ENCODE measurements around the gene PHTF2. TPM values are rescaled to one million over a fixed set of nuclear protein-coding genes. Genes with fewer than 3 reads are reported as not detected.

PHTF2 gene
- total and polyA plus RNA-seq, 2 donors (not counting 3 experiments of a cell fraction or from before 2014, with no cell fraction given): 13.3 to 21.4 TPM

DNA sequence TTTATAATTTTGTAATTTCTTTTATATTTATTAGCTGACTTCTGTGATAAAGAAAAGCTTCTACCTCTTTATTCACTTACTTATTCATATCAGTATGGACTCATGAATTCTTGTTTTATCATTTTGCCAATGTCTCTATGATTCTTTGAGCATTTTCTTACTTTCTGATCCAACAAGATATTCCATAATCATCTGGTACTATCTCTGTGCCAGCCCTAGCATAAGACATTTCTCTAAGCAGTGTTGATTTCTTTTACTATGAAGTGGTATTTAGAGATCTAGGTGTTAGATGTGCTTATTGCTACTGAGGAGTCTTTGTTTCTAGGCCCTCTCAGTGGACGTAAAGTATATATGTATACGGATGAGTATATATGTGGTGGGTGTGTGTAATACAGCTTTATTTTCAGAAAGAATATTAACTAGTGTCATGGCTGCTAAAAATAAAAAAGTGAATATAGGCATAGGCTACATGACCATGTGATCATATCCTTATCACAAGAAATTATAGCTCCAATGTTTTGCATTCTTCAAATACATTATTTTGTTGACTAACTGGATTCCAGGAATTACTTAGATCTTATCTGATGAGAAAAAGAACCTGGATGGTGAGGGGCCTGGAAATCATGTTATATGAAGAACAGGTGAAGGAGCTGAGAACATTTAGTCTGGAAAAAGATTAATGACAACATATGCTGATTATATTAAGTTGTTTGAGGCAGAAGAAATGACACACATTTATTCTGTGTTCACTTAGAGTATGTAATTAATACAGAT lies 13.1 kb downstream of the PHTF2 start:
- FAIRE-seq (no peak), DNase-seq (ENCODE audit: low read depth, low spot score) (peak; percentile 43)
- BruUV-seq (replicated peaks): TSS peak; percentile 12
- no peaks in the 10 kb centered on the region for H3K27me3 ChIP-seq (ENCODE audit: control insufficient read depth in 2 of 2, insufficient read depth in 2 of 2, low read length in 2 of 2)
- no peaks in the 10 kb centered on the region for H3K36me3 ChIP-seq (ENCODE audit: control insufficient read depth in 2 of 2, extremely low read depth in 1 of 2, insufficient read depth in 2 of 2, low read length in 2 of 2)
- dilution Hi-C loops (cut with MboI; ENCODE audit: extremely low pct_ligation_motif_present, low sequenced_read_pairs): no loop called here
- no peaks in the 10 kb centered on the region for H3K9me1 ChIP-seq (replicated peaks; ENCODE audit: control insufficient read depth, extremely low read depth, insufficient read depth, low read length)
- peak overlapping the region; percentile 55 for H3K27ac ChIP-seq (ENCODE audit: insufficient read depth, low read depth, low read length)
- H4K20me1 ChIP-seq (replicated peaks; ENCODE audit: control insufficient read depth, extremely low read depth, insufficient read depth, low read length): no peaks in the 10 kb centered on the region
- TF ChIP-seq POLR2AphosphoS5 (IDR thresholded peaks at IDR 0.05; ENCODE audit: insufficient read depth, low read depth, low read length): no peak
- TF ChIP-seq, protein P1, sequence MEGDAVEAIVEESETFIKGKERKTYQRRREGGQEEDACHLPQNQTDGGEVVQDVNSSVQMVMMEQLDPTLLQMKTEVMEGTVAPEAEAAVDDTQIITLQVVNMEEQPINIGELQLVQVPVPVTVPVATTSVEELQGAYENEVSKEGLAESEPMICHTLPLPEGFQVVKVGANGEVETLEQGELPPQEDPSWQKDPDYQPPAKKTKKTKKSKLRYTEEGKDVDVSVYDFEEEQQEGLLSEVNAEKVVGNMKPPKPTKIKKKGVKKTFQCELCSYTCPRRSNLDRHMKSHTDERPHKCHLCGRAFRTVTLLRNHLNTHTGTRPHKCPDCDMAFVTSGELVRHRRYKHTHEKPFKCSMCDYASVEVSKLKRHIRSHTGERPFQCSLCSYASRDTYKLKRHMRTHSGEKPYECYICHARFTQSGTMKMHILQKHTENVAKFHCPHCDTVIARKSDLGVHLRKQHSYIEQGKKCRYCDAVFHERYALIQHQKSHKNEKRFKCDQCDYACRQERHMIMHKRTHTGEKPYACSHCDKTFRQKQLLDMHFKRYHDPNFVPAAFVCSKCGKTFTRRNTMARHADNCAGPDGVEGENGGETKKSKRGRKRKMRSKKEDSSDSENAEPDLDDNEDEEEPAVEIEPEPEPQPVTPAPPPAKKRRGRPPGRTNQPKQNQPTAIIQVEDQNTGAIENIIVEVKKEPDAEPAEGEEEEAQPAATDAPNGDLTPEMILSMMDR (IDR thresholded peaks at IDR 0.05; ENCODE audit: extremely low read depth in 1 of 2, insufficient read depth in 1 of 2, low read depth in 1 of 2, low read length in 2 of 2): no peak
- no peak for TF ChIP-seq EZH2 (IDR thresholded peaks at IDR 0.05; ENCODE audit: borderline replicate concordance, low read depth, low read length, severe bottlenecking)
- TF ChIP-seq, protein P2, sequence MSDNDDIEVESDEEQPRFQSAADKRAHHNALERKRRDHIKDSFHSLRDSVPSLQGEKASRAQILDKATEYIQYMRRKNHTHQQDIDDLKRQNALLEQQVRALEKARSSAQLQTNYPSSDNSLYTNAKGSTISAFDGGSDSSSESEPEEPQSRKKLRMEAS (IDR thresholded peaks at IDR 0.05; ENCODE audit: insufficient read depth, insufficient read length): no peak
- no peak for TF ChIP-seq MYC (IDR thresholded peaks at IDR 0.05; ENCODE audit: low read depth, low read length)
- TF ChIP-seq POLR2A (IDR thresholded peaks at IDR 0.05; ENCODE audit: low read depth, low read length): no peak
- peak; percentile 1 for TF ChIP-seq JUN (IDR thresholded peaks at IDR 0.05; ENCODE audit: borderline replicate concordance, insufficient read depth, insufficient read length, low read depth)
- TF ChIP-seq FOS (IDR thresholded peaks at IDR 0.05; ENCODE audit: borderline replicate concordance, insufficient read depth, low read length): no peak
- H3K4me2 ChIP-seq (ENCODE audit: insufficient read depth, low read length): peak overlapping the region; percentile 62
- H3K9ac ChIP-seq (replicated peaks; ENCODE audit: extremely low read depth, insufficient read depth, low read length): no peak overlapping the region
- H3K9me3 ChIP-seq (replicated peaks; ENCODE audit: control insufficient read depth, insufficient read depth, low read length): no peaks in the 10 kb centered on the region
- POLR2A ChIA-PET: interaction anchor here (0.5 to 1.9 kb wide), 2 partner anchors 13 to 50 kb away, joined by 4 read pairs; partner anchors contain the start of genes PHTF2 and TMEM60
- no peak overlapping the region for H2AFZ ChIP-seq (ENCODE audit: low read depth, low read length)
- H3K4me3 ChIP-seq (replicated peaks in 1 of 3; ENCODE audit: insufficient read depth in 1 of 3, low read depth in 1 of 3, low read length in 3 of 3): no peak overlapping the region
- CTCF ChIA-PET: interaction anchor here (0.9 to 1.4 kb wide), 8 partner anchors 9 to 160 kb away, joined by 3 to 6 read pairs (median 3); partner anchors contain the start of genes PHTF2 and TMEM60
- H3K4me1 ChIP-seq (ENCODE audit: control insufficient read depth, extremely low read depth, insufficient read depth, low read length): peaks cover 9% of the 10 kb centered on the region
- peaks cover 44% of the 10 kb centered on the region for H3K79me2 ChIP-seq (ENCODE audit: control insufficient read depth, insufficient read depth, low read length)
- intact Hi-C loops (cut with micrococcal nuclease): loop anchor here (1.0 kb wide), 1 partner anchor 23 kb away; no protein-coding TSS in a partner anchor
